Measurements from ENCODE around the gene ITGA4. TPM values are rescaled to one million over a fixed set of nuclear protein-coding genes. Genes with fewer than 3 reads are reported as not detected.

ITGA4 gene
- total and polyA plus RNA-seq, 2 donors (not counting 3 experiments of a cell fraction or from before 2014, with no cell fraction given), result 1.5 to 2.8 TPM

GRCh38 chr2:181520253-181520652 is 63.1 kb downstream of the ITGA4 start:
- dilution Hi-C loops (cut with MboI; ENCODE audit: extremely low pct_ligation_motif_present, low sequenced_read_pairs) (no loop called here), intact Hi-C loops (cut with micrococcal nuclease) (no loop called here)
- Histone ChIP-seq H3K79me2 (ENCODE audit: control insufficient read depth, insufficient read depth, low read length) (no peaks in the 10 kb centered on the region), H3K27me3 (ENCODE audit: control insufficient read depth in 2 of 2, insufficient read depth in 2 of 2, low read length in 2 of 2) (peaks cover 0 to 2% of the 10 kb centered on the region in 2 experiments), H3K9ac (replicated peaks; ENCODE audit: extremely low read depth, insufficient read depth, low read length) (no peak overlapping the region), H3K4me2 (ENCODE audit: insufficient read depth, low read length) (no peak overlapping the region), H3K9me1 (replicated peaks; ENCODE audit: control insufficient read depth, extremely low read depth, insufficient read depth, low read length) (no peaks in the 10 kb centered on the region), H3K9me3 (replicated peaks; ENCODE audit: control insufficient read depth, insufficient read depth, low read length) (no peaks in the 10 kb centered on the region), H4K20me1 (replicated peaks; ENCODE audit: control insufficient read depth, extremely low read depth, insufficient read depth, low read length) (no peaks in the 10 kb centered on the region), H3K27ac (ENCODE audit: insufficient read depth, low read depth, low read length) (no peak overlapping the region), H3K36me3 (ENCODE audit: control insufficient read depth in 2 of 2, extremely low read depth in 1 of 2, insufficient read depth in 2 of 2, low read length in 2 of 2) (no peaks in the 10 kb centered on the region), H3K4me3 (replicated peaks in 1 of 3; ENCODE audit: insufficient read depth in 1 of 3, low read depth in 1 of 3, low read length in 3 of 3) (no peak overlapping the region), H3K4me1 (ENCODE audit: control insufficient read depth, extremely low read depth, insufficient read depth, low read length) (no peaks in the 10 kb centered on the region), H2AFZ (ENCODE audit: low read depth, low read length) (no peak overlapping the region)
- DNase-seq (ENCODE audit: low read depth, low spot score), result no peak
- no peak for TF ChIP-seq MYC (IDR thresholded peaks at IDR 0.05; ENCODE audit: low read depth, low read length)
- TF ChIP-seq EZH2 (IDR thresholded peaks at IDR 0.05; ENCODE audit: borderline replicate concordance, low read depth, low read length, severe bottlenecking), result no peak
- no peak for TF ChIP-seq CTCF (IDR thresholded peaks at IDR 0.05; ENCODE audit: extremely low read depth in 1 of 2, insufficient read depth in 1 of 2, low read depth in 1 of 2, low read length in 2 of 2)
- TF ChIP-seq FOS (IDR thresholded peaks at IDR 0.05; ENCODE audit: borderline replicate concordance, insufficient read depth, low read length), result no peak
- TF ChIP-seq POLR2AphosphoS5 (IDR thresholded peaks at IDR 0.05; ENCODE audit: insufficient read depth, low read depth, low read length), result no peak
- TF ChIP-seq MAX (IDR thresholded peaks at IDR 0.05; ENCODE audit: insufficient read depth, insufficient read length), result no peak
- no peak for TF ChIP-seq POLR2A (IDR thresholded peaks at IDR 0.05; ENCODE audit: low read depth, low read length)
- TF ChIP-seq GATA2 (IDR thresholded peaks at IDR 0.05; ENCODE audit: insufficient read depth, insufficient read length, low read depth, low read length), result no peak
- no peak for TF ChIP-seq JUN (IDR thresholded peaks at IDR 0.05; ENCODE audit: borderline replicate concordance, insufficient read depth, insufficient read length, low read depth)
- CTCF ChIA-PET, result no interaction called here
- POLR2A ChIA-PET, result no interaction called here
- BruUV-seq (replicated peaks), result no TSS peak
- no peak for FAIRE-seq

All from endothelial cell of umbilical vein (primary cell).